GM12878 (cell line): ENCODE measurements around the gene CMTM2.

Experiments
- EP300 ChIP-seq, 2 experiments: fragments of 150-350 bp in 1 of 2; IDR thresholded peaks; 2 replicates each; pipeline ENCODE4 v1.6.1; 2011 to 2012; ENCODE audit warnings: low read depth in 2 of 2, low read length in 2 of 2, borderline replicate concordance in 1 of 2, improper control_type of control experiment in 1 of 2, inconsistent platforms in 1 of 2; ENCODE audit not compliant: control insufficient read depth in 1 of 2
- KDM1A ChIP-seq: fragments of 200-600 bp; sonication (generic); IDR thresholded peaks from 2 replicates; pipeline ENCODE4 v1.6.1; 2016; ENCODE audit warnings: borderline replicate concordance
- NBN ChIP-seq: fragments of 450-650 bp; IDR thresholded peaks from 2 replicates; pipeline ENCODE4 v1.6.1; 2016
- NFIC ChIP-seq: IDR thresholded peaks from 2 replicates; pipeline ENCODE4 v1.6.1; 2012; ENCODE audit warnings: low read depth, mild to moderate bottlenecking, inconsistent platforms, low read length, moderate library complexity
- NR2F1 ChIP-seq: fragments of 450-650 bp; conservative IDR thresholded peaks from 2 replicates; pipeline ENCODE4 v1.6.1; 2017; ENCODE audit warnings: mild to moderate bottlenecking
- PML ChIP-seq: IDR thresholded peaks from 2 replicates; pipeline ENCODE4 v1.6.1; 2012; ENCODE audit warnings: low read length, inconsistent platforms
- POLR2A ChIP-seq: IDR thresholded peaks from 2 replicates; pipeline ENCODE4 v1.6.1; 2011; ENCODE audit warnings: low read depth, mild to moderate bottlenecking, low read length
- SIN3A ChIP-seq: IDR thresholded peaks from 2 replicates; pipeline ENCODE4 v1.6.1; 2012; ENCODE audit warnings: low read depth, low read length, improper control_type of control experiment
- SUZ12 ChIP-seq: fragments of 200-600 bp; sonication (generic); IDR thresholded peaks from one replicate; pipeline ENCODE4 v1.6.1; 2018; ENCODE audit warnings: antibody characterized with exemption, mild to moderate bottlenecking; ENCODE audit not compliant: unreplicated experiment
- TAF1 ChIP-seq: IDR thresholded peaks from 2 replicates; pipeline ENCODE4 v1.6.1; 2011; ENCODE audit warnings: mild to moderate bottlenecking, low read depth, low read length, borderline replicate concordance
- TBL1XR1 ChIP-seq: IDR thresholded peaks from 2 replicates; pipeline ENCODE4 v1.6.1; 2012; ENCODE audit warnings: low read depth, low read length, improper control_type of control experiment
- TF ChIP-seq, protein P1 (sequence below): IDR thresholded peaks from 2 replicates; pipeline ENCODE4 v1.6.1; 2011; ENCODE audit warnings: low read depth, low read length, improper control_type of control experiment, borderline replicate concordance

DNA sequence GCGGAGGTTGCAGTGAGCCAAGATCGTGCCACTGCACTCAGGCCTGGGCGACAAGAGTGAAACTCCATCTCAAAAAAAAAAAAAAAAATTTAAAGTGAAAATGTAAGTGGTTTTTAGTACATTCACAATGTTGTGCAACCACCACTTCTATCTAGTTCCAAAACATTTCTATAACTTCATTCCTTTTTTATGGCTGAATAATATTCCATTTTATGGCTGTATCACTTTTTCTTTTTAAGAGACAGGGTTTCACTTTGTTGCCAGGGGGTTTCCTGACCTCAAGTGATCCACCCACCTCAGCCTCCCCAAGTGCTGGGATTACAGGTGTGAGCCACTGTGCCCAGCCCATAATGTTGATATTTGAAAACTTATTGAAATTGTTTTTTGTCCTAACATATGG, 13.6 kb downstream of the CMTM2 start:
- TF ChIP-seq NR2F1 (no peak), POLR2A (no peak), TAF1 (no peak), KDM1A (no peak), NFIC (no peak), EP300 (IDR thresholded peaks at IDR 0.05; ENCODE audit: borderline replicate concordance in 1 of 2, control insufficient read depth in 1 of 2, low read depth in 2 of 2, low read length in 2 of 2) (no peak), NBN (no peak), SUZ12 (no peak), PML (no peak), TBL1XR1 (no peak), SIN3A (no peak)
- TF ChIP-seq, protein P1, sequence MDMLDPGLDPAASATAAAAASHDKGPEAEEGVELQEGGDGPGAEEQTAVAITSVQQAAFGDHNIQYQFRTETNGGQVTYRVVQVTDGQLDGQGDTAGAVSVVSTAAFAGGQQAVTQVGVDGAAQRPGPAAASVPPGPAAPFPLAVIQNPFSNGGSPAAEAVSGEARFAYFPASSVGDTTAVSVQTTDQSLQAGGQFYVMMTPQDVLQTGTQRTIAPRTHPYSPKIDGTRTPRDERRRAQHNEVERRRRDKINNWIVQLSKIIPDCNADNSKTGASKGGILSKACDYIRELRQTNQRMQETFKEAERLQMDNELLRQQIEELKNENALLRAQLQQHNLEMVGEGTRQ: no peak
